GM18511 (cell line): Measurements from ENCODE around the gene FLACC1.
"Not testable (repeated sequence)": the region's sequence is repeated elsewhere in the genome, so short reads cannot be mapped to it uniquely, and the experiment has no call there.

ENCODE experiments used
- ATAC-seq: cut with Tn5 transposase; IDR thresholded peaks from one replicate; pipeline ENCODE4 v1.9.1; 2021; ENCODE audit warnings: mild to moderate bottlenecking, moderate library complexity; ENCODE audit not compliant: unreplicated experiment

Gene FLACC1

GRCh38 chr2:201350879-201351278 is 6.3 kb downstream of the FLACC1 start:
- no peak for ATAC-seq

- no peak for ATAC-seq
These were observed 7.5 kb downstream of the FLACC1 start for GRCh38 chr2:201349601-201350000.

DNA sequence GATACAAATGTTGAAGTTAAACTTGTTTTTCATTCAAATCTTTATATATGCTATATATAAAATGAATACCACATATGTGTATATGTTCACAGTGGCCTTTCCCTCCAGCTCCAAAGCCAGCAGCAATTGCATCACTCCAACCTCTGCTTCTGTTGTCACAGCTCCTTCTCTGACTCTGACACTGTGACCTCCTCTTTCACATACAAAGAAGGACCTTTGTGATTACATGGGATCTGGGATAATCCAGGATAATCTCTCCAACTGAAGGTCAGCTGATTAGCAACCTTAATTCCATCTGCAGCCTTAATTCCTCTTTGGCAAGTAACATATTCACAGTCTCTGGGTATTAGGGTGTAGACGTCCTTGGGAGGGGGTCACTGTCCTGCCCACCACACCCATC is 8.4 kb downstream of the FLACC1 start:
- ATAC-seq = no peak

- no peak for ATAC-seq
These were observed 10.0 kb downstream of the FLACC1 start for GRCh38 chr2:201347138-201347537.

DNA sequence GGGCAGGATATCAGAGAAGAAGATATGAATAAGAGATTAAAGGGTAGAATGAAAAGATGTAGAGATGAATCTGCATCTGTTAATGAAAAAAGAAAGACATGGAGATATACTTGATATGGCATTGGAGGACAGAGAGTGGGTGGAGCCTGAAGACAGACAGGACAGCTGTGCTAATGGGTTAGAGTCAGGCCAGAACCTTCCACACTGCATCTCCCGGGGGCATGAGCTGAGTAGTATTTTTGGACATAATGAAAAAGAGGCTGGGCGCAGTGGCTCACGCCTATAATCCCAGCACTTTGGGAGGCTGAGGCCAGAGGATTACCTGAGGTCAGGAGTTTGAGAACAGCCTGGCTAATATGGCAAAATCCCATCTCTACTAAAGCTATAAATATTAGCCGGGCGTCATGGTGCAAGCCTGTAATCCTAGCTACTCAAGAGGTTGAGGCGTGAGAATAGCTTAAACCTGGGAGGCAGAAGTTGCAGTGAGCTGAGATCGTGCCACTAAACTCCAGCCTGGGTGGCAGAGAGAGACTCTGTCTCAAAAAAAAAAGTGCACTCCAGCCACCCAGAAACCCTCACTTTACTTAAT is 11.4 kb downstream of the FLACC1 start:
- no peak for ATAC-seq

DNA sequence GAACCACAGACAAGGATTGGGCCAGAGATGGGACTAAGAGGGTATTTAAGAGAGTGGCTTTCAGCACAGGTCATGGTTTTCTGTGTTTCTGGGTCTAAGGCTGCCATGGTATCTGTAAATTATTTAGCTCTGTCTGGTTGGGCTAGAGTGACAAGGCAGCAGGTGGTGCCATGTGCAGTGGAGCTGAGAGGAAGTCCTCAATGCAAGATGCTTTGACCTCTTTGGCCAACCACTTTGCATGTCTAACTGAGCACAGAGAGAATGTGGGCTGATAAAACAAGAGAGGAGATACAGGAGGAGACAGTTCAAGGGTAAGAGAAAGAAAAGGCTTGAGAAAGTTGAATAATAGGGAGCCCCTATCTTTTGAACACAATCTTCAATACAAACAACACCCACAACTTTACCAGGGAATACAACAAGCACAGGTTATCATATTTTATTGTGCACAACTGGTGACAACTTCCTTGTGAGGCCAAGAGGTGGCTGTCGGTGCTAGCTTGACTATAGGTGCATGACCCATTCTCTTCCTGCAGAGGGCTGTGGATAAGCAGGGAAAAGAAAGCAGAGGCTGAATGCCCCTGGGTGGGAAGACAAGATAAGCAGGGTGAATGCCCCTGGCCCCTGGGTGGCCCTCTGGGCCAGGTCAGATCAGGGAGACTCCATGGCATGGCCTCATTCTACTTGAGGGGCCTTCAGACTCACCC is 12.3 kb downstream of the FLACC1 start:
- peak; percentile 97 for ATAC-seq

- ATAC-seq = no peak
These were observed 13.6 kb downstream of the FLACC1 start for GRCh38 chr2:201343559-201343958.

DNA sequence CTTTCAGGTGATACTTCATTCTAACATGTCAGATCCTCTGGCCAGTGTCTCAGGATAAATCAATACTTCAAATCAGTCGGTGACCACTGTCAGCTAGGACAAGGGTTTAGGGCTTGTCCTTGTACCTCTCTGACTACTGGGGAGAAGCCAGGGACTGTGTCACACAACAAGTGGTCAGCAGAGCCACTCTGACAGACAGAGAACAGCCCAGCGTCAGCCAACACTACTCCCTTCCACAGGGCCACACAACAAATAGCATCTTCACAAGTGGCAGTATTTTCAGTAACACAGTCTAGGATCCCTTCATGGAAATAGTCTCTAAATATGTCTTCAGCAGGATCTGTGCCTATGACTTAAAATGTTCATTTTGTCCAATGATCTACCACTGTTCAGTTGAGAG is 14.2 kb downstream of the FLACC1 start:
- ATAC-seq = no peak

- no peak for ATAC-seq
These were observed 27.7 kb downstream of the FLACC1 start for GRCh38 chr2:201329409-201329808.

DNA sequence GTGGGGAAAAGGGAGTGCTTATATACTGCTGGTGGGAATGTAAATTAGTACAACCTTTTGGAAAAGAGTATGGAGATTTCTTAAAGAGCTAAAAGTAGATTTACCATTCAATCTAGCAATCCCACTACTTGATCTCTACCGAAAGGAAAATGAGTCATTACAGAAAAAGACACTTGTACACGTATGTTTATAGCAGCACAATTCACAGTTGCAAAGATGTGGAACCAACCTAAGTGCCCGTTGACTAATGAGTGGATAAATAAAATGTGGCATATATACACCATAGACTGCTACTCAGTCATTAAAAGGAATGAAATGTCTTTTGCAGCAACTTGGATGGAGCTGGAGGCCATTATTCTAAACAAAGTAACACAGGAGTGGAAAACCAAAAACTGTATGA is 29.5 kb downstream of the FLACC1 start:
- no peak for ATAC-seq

DNA sequence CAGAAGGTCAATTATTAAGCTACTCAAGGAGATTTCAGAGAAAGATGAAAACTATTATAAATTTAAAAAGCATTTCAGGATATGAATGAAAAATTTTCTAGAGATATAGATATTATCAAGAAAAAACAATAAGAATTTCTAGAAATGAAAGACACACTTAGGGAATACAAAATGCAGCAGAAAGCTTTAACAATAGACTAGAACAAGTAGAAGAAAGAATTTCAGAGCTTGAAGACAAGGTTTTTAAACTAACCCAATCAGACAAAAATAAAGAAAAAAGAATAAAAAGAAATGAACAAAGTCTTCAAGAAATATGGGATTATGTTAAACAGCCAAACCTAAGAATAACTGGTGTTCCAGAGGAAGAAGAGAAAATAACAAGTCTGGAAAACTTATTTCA is 34.4 kb downstream of the FLACC1 start:
- ATAC-seq = no peak

DNA sequence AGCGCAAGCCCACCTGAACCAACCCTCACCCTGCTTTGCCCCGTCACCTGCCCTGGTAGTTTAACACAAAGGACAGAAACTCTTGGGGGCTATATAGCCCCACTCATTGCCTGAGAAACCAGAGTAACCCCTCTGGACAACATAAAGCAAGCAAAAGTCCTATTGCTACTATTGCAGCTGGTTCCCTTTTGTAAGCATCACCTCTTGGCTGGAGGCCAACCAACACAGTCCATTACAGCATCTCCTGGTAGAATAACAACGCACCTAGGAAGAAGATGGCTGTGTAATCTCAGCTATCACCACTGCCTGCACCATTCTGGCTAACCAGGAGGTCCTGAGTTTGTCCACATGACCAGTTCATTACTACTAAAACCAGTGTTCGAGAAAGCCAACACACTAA is 36.4 kb downstream of the FLACC1 start:
- no peak for ATAC-seq

GRCh38 chr2:201320257-201320656 is 36.9 kb downstream of the FLACC1 start:
- ATAC-seq = no peak

DNA sequence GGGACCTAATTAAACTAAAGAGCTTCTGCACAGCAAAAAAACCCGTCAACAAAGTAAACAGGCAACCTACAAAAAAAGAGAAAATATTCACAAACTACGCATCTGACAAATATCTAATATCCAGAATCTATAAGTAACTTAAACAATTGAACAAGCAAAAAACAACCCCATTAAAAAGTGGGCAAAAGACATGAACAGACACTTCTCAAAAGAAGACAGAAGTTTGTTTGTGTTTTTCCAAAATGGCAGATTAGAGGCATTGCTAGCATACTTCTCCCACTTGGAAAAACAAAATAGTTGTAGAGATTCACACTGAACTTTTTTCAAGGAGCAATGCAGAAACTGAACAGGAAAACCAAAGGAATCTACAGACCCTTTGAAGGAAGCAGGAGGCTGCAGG is 37.6 kb downstream of the FLACC1 start:
- ATAC-seq = no peak

- no peak for ATAC-seq
These were observed 43.8 kb downstream of the FLACC1 start for GRCh38 chr2:201313362-201313761.

- ATAC-seq = no peak
These were observed 48.2 kb downstream of the FLACC1 start for GRCh38 chr2:201308914-201309313.

- ATAC-seq = no peak
These were observed 49.3 kb downstream of the FLACC1 start for GRCh38 chr2:201307876-201308275.

GRCh38 chr2:201299929-201300328 is 57.2 kb downstream of the FLACC1 start:
- not testable (repeated sequence) for ATAC-seq

DNA sequence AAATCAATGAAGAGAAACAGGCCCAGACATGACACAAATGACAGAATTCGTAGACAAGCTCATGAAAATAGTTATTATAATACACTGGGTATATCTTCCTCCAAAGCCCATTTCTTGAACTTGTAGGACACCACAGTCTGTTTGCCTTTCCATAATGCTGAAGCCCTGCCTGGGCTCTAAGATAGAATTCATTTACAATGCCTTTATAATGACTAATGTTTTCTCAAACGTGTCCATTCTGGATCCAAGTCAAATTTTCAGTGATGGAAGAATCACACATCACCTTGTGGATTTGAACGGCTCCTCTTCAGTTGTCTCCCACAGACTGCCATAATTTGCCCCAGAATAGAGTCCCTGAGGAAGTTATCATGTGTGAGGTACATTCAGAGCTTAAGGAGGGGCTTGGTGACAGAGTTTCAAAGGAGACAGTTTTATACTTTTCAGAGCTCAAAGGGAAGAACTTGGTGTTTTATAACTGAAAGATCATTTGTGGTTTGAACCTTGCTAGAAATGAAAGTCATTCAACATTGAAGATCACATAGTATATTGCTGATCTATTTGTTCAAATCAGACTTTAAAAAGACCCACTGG is 58.6 kb downstream of the FLACC1 start:
- no peak for ATAC-seq

DNA sequence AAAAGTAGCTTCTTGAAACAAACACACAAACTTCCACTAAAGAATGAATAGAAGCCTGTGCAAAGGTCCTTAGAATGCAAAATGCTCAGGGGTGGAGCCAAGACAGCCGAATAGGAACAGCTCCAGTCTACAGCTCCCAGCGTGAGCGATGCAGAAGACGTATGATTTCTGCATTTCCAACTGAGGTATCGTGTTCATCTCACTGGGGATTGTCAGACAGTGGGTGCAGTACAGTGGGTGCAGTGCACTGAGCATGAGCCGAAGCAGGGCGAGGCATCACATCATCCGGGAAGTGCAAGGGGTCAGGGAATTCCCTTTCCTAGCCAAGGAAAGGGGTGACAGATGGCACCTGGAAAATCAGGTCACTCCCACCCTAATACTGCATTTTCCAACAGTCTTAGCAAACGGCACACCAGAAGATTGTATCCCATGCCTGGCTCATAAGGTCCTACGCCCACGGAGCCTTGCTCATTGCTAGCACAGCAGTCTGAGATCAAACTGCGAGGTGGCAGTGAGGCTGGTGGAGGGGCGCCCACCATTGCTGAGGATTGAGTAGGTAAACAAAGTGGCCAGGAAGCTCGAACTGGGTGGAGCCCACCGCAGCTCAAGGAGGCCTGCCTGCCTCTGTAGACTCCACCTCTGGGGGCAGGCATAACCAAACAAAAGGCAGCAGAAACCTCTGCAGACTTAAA is 66.5 kb downstream of the FLACC1 start:
- ATAC-seq = not testable (repeated sequence)

- no peak for ATAC-seq
These were observed 71.6 kb downstream of the FLACC1 start for GRCh38 chr2:201285499-201285898.
